ENCODE data around the gene SMIM12.

Gene SMIM12

GRCh38 chr1:34833711-34834110 lies 25.8 kb downstream of the SMIM12 start:
- TF ChIP-seq SIN3A (IDR thresholded peaks at IDR 0.05; ENCODE audit: borderline replicate concordance, insufficient read depth, low read length) (no peak), REST (IDR thresholded peaks at IDR 0.05; ENCODE audit: insufficient read depth in 1 of 2, low read depth in 2 of 2, low read length in 2 of 2) (no peak), FOXP2 (optimal IDR thresholded peaks at IDR 0.05; ENCODE audit: borderline replicate concordance, extremely low read depth, extremely low read length, insufficient read depth) (no peak), POLR2AphosphoS5 (IDR thresholded peaks at IDR 0.05; ENCODE audit: low read depth, low read length) (no peak), TAF1 (IDR thresholded peaks at IDR 0.05; ENCODE audit: borderline replicate concordance, insufficient read depth, low read length) (no peak)

DNA sequence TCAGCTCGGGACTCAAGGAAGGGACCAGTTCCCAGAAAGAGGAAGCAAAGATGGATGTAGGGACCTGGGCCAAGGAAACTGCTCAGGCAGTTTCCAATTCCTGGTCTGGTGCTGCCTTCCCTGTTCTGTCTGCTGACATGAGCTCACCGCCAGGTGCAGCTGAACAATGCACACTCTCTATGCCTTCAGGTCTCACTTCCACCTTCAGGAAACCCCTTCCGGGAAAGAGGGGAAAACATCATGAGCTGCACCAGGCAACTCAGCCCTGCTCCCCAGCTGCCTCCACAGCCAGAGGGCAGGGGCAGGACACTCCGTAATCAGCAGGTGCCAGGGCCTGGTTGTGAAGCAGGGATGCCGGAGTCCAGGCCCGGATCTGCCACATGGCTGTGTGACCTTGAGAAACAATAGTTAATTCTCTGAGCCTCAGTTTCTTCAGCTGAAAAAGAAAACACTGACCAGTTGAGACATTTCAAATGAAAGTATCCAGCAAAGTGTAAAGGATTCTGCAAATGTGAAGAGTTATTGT lies 27.8 kb downstream of the SMIM12 start:
- TF ChIP-seq FOXP2 (optimal IDR thresholded peaks at IDR 0.05; ENCODE audit: borderline replicate concordance, extremely low read depth, extremely low read length, insufficient read depth) = no peak
- no peak for TF ChIP-seq SIN3A (IDR thresholded peaks at IDR 0.05; ENCODE audit: borderline replicate concordance, insufficient read depth, low read length)
- no peak for TF ChIP-seq POLR2AphosphoS5 (IDR thresholded peaks at IDR 0.05; ENCODE audit: low read depth, low read length)
- no peak for TF ChIP-seq TAF1 (IDR thresholded peaks at IDR 0.05; ENCODE audit: borderline replicate concordance, insufficient read depth, low read length)
- no peak for TF ChIP-seq REST (IDR thresholded peaks at IDR 0.05; ENCODE audit: insufficient read depth in 1 of 2, low read depth in 2 of 2, low read length in 2 of 2)

DNA sequence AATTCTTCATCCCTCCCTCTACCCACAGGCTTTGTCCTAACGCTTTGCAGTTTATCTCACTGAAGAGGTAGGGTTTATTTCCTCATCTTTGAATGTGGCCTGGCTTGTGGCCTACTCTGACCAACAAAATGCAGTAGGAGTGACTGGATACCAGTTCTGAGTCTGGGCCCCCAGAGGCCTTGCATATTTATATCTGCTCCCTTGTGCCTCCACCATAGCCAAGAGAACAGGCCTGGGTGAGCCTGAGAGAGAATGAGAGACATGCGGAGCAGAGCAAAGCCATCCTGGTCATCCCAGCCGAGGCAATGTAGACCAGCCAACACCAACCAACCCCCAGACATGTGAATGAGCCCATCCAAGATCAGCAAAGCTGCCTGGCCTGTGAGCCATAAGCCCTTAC lies 30.3 kb downstream of the SMIM12 start:
- no peak for TF ChIP-seq FOXP2 (optimal IDR thresholded peaks at IDR 0.05; ENCODE audit: borderline replicate concordance, extremely low read depth, extremely low read length, insufficient read depth)
- no peak for TF ChIP-seq TAF1 (IDR thresholded peaks at IDR 0.05; ENCODE audit: borderline replicate concordance, insufficient read depth, low read length)
- TF ChIP-seq POLR2AphosphoS5 (IDR thresholded peaks at IDR 0.05; ENCODE audit: low read depth, low read length) = no peak
- no peak for TF ChIP-seq REST (IDR thresholded peaks at IDR 0.05; ENCODE audit: insufficient read depth in 1 of 2, low read depth in 2 of 2, low read length in 2 of 2)
- no peak for TF ChIP-seq SIN3A (IDR thresholded peaks at IDR 0.05; ENCODE audit: borderline replicate concordance, insufficient read depth, low read length)

GRCh38 chr1:34828611-34829010 lies 30.9 kb downstream of the SMIM12 start:
- TF ChIP-seq FOXP2 (optimal IDR thresholded peaks at IDR 0.05; ENCODE audit: borderline replicate concordance, extremely low read depth, extremely low read length, insufficient read depth) = no peak
- no peak for TF ChIP-seq SIN3A (IDR thresholded peaks at IDR 0.05; ENCODE audit: borderline replicate concordance, insufficient read depth, low read length)
- no peak for TF ChIP-seq TAF1 (IDR thresholded peaks at IDR 0.05; ENCODE audit: borderline replicate concordance, insufficient read depth, low read length)
- no peak for TF ChIP-seq REST (IDR thresholded peaks at IDR 0.05; ENCODE audit: insufficient read depth in 1 of 2, low read depth in 2 of 2, low read length in 2 of 2)
- TF ChIP-seq POLR2AphosphoS5 (IDR thresholded peaks at IDR 0.05; ENCODE audit: low read depth, low read length) = no peak

All from PFSK-1 (cell line).